ENCODE results near the gene CD40.
"Not testable (repeated sequence)": the region's sequence is repeated elsewhere in the genome, so short reads cannot be mapped to it uniquely, and the experiment has no call there.

Gene CD40

DNA sequence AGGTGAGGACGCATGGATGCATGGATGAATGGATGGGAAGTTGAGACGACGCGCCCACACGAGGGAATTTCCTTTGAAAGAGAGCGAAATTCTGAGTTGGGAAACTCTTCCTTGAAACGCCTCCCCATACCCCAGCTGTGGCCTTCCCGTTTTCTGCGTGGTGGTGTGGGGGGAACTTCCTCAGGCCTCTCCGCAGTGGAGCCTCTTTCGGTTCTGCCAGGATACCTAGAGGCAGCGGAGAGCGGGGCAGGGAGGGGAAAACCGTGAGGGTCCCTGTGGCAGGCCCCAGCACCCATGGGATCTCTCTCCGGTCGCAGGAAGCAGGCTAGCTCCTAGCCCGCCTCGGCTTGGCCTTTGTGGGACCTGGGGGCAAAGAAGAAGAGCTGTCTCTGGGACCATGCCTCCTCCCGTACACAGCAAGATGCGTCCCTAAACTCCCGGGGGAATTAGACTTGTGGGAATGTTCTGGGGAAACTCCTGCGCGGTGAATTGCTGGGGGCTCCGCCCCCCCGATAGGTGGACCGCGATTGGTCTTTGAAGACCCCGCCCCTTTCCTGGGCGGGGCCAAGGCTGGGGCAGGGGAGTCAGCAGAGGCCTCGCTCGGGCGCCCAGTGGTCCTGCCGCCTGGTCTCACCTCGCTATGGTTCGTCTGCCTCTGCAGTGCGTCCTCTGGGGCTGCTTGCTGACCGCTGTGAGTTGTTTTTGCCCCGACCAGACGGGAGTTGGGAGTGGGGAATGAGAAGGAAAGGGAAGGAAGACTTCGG is at the start of gene CD40:
Gene CD40, plus strand, starts transcription at position 611 of the 764 bp plus-strand sequence. Its CDS starts 30 bp downstream, at position 641.
- DNase-seq = peak; percentile 77

DNA sequence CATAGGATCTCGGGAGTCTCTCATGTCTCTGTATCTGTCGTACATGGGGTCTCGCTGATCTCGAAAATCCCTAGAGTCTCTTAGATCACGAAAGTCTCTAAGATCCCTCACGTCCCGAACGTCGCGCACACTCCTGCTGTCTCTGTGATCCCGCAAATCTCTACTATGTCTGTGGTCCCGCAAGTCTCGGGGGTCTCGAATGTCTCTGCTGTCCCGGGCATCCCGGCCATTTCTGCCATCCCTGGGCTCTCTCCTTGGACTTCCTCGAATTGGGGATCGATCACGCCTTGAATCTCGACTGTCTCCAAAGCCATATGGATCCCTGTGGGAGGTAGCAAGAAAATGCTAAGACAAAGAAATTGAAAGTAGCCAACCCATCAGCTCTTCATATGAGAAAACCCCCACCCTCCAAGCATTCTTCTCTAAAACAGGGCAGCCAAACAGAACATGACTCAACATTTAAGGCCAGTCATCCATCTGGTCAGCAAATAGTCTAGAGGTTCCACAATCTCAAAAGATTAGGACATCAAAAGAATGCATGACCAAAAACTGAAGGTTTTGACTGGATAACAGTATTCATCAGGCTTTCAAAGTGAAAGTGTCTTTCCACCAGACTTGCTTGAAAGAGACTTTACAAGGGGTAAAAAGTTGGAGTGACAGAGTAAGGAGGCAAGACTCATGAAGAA is 47.8 kb upstream of the CD40 start:
- DNase-seq = no peak

DNA sequence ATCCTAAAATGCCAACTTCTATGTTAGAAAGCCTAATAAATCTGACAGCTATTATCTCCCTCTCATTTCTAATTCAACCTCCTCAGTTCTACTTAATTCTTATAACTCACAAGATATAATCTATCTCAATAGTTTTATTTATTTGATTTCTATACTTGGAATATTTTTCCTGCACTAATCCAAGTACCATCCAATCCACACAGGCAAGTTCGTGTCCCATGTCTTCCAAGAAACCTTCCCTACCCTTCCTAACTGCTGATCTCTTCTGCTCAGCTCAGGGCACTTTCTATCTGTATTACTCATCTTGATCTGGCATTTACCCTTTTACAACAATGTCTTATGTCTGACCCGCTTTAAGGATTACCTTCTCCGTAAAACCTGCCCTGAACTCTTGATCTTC is 46.5 kb upstream of the CD40 start:
- DNase-seq = no peak

DNA sequence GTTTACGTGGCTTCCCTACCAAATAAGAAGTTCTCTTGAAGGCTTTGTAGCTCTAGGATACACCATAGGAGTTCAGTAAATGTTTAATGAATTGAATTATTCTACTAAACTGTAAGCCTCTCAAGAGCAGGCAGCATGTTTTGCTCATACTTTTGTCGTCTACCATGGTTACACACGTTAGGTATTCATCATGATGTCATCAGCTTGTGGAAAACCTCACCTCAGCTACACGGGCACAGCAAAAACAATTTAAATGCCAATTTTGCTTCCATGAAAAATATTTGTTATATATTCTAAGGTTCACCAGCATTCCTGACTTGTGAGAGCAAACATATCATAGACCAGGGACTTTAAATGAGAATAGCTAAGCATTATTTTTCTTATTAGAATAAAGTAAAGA is 45.1 kb upstream of the CD40 start:
- no peak for DNase-seq

- no peak for DNase-seq
These were observed 44.7 kb upstream of the CD40 start for GRCh38 chr20:46073443-46073842.

DNA sequence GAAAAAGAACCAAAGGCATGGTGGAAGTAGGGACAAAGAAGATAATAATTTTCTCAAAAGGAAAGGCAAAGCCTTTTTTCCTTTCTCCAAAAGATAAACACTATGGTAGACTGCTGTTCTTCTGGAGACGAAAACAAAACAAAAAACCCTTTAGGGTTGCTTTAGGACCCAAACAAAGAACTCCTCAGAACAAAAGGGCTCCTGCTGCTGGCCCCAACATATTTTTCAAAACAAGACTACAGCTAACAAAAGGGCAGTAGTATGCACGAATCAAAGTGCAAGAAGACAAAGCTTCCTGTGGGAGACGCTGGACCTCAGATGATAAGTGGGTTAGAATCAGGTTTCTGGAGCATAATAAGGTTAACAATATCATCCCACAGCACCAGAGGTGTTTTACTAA is 44.1 kb upstream of the CD40 start:
- no peak for DNase-seq

GRCh38 chr20:46076806-46077205 is 41.3 kb upstream of the CD40 start:
- DNase-seq = no peak

GRCh38 chr20:46077642-46078305 is 40.3 kb upstream of the CD40 start:
- no peak for DNase-seq

DNA sequence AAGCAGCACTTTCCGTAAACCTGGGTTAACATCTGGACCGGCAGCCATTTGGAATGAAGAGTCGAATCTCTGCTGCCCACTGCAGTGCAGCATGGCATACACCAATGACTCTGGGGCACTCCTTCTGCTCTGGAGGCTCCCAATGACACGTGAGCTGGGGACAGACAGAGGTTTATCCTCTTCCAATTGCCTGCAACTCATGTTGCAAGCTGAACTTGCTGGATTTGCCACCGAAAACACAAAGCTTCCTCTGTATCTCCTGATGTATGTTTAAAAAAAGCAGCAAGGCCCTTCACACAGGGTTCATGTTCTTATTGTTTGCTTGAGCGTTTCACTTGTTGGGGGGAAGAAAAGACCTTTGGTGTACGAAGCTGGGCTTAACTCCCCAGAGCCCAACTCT is 39.2 kb upstream of the CD40 start:
- no peak for DNase-seq

DNA sequence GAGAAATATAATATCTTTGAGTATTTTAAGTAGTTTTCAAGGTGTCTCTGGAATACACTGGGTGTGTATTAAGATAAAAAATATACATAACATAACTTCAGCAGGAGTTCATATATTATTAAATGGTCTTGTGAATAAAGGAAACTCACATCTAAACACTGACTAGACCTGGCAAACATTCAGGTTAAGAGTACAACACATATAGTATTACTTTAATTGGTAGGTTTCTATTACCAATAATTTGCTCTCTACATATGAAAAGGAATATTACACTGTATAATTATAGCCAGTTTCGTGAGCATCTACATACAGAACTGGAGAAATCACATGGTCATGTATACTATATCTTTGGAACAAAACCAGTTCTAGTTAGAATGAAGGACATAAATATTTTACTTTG is 37.0 kb upstream of the CD40 start:
- no peak for DNase-seq

DNA sequence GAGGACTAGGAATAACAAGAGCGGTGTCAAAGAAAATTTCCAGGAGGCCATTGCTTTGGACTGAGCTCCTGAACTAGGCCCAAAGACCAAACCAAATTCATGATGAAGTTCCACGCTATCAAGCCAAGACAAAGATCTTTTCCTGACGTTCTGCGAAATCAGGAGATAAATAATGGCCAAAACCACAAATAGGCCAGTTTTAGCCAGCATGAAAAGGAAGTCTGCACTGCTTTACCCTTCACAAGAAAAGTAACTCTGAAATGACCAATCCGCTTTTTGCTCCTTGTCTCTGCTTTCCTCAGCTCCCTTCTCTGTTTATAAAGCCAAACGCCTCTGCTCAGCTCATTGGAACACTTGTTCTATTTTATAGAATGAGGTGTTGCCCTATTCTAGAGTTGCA is 35.0 kb upstream of the CD40 start:
- DNase-seq = no peak

- no peak for DNase-seq
These were observed 34.5 kb upstream of the CD40 start for GRCh38 chr20:46083531-46084061.

DNA sequence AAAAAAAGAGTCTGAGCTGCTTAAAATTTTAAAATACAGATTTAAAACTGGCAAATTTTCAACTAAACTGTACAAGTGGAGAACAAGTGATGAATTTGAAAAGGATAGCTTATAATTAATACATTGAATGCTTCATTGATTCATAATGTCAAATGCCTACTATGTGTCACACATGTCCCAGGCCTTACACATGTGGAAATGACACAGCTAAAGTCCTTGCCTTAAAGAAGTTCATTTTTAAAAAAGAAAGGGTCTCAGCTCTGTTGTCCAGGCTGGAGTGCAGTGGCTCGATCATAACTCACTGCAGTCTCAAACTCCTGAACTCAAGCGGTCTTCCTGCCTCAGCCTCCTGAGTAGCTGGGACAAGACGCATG is 33.3 kb upstream of the CD40 start:
- no peak for DNase-seq

DNA sequence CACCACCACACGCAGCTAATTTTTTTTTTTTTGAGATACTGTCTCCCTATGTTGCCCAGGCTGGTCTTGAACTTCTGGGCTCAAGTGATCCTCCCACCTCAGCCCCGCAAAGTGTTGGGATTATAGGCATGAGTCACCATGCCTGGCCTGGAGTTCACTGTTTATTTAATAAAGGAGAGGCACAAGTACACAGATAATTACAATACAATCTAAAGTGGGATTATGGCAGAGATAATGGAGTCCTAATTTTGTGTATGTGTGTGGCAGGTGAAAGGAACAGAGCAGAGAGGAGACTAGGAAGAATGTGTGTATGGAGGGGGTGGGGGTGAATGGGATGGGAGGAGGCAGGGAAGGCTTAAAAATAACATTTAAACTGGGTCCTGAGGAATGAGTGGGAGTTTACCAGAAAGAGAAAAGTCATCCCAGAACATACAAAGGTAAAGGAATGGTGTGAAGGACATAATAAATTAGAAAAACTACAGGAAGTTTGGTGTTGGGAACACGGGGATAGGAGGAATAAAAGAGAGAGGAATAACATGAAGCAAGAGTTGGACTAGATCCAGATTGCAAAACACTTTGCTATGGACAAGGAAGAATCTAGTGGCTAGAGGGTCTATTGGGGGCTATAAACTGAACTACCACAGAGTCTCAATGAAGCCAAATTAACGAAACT is 32.8 kb upstream of the CD40 start:
- no peak for DNase-seq

GRCh38 chr20:46087161-46087560 is 31.0 kb upstream of the CD40 start:
- no peak for DNase-seq

DNA sequence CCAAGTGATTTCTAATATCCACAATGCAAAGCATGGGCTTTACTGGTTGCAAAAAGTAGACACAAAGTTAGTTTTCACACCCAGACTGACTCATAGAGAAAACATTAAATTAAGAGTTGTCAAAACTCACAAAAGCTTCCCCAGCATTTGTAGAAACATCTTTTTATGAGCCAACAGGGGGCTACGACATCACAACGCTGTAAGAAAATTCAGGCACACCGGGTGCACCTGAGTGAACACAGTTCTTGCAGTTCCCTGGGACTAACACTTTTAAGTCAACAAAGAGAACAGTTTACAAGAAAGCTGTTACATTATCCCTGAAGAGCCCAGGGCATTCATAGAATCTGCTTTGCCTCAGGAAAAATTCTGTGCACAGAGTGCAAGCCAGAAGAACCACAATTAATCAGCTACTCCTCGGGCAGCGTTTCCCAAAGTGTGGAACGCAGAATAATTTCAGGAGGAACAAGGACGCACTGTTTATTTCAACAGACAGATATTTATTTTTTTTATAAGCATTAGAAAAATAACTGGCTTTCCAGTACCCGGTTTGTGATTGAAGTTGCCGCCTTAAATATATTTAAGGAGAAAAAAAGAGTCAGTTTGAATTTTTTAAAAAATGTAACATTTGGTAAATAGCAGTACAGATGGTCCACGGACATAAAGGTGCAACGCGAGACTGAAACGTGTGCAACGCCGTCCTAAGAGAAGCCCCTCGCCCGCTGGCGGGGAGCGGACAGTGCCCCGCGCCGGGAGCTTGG is 29.5 kb upstream of the CD40 start:
- DNase-seq = no peak

- DNase-seq = peak; percentile 72
These were observed 29.0 kb upstream of the CD40 start for GRCh38 chr20:46089167-46089416.

DNA sequence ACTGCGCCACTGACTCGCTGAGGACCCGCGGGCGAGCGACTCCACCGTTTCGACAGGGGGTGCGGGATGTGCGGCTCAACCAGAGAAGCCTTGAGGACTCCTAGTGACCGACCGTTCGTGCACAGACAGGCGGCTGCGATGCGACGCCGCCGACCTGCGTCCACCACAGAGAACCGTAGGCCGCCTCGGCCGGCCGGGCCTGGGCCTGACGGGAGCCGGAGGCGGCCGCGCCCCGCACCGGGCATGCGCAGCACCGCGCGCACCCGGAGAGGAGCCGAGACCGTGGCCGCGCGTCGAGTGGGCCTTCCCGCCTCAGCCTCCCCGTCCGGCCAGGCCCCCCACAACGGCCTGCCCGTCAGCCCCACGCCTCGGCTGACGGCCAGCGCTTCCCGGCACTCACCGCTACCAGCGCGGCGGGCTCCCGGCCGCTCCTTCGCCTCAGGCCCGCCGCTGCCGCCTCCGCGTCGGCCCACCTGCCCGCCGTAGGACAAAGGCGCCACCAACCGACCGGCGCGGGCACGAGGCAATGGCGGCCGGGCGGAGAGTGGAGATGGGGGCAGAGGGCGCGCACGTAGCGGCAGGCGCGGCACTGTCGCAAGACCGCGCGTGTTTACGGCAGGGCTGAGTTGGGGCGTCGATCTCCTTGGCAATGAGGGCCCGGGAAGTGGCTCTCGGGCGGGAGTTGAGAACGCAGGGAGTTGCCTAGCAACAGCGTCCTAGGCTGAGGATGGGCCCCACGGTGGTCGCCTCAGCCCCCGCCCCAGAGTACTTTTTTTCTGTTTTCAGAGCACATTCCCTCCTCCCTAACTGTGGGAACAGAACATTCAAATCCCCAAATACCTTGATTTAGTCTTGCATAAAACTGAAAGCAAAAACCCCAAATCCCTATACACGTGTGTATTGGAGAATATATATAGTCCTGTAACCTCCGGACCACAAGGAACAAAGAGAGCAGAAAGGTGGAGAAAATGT is 28.4 kb upstream of the CD40 start, which contains the start of gene NCOA5:
Gene NCOA5, minus strand, starts transcription at position 546 of the 972 bp plus-strand sequence. CDS start 10,538 bp downstream, outside the sequence.
- peak; percentile 93 for DNase-seq

GRCh38 chr20:46091622-46092535 is 26.2 kb upstream of the CD40 start:
- DNase-seq = not testable (repeated sequence)

GRCh38 chr20:46093531-46093930 is 24.6 kb upstream of the CD40 start:
- no peak for DNase-seq
